ENCODE measurements around the gene GLIPR1L2.

The GLIPR1L2 gene

GRCh38 chr12:75390156-75390898 is 562 bp upstream of the GLIPR1L2 start:
- peaks cover 4% of the 10 kb centered on the region; the same call in 1 of the 2 replicates for H3K4me1 ChIP-seq
- H3K4me3 ChIP-seq = peak overlapping the region; percentile 34
- in situ Hi-C loops (cut with MboI; ENCODE audit: low sequenced_read_pairs) = no loop called here
- H3K9me3 ChIP-seq = no peaks in the 10 kb centered on the region
- no peaks in the 10 kb centered on the region for H3K36me3 ChIP-seq (replicated peaks)
- H3K27me3 ChIP-seq (ENCODE audit: low read depth) = no peaks in the 10 kb centered on the region
- DNase-seq (ENCODE audit: low spot score in 2 of 2) = no peak

GRCh38 chr12:75404231-75404630 is 13.3 kb downstream of the GLIPR1L2 start:
- H3K4me1 ChIP-seq = peaks cover 7% of the 10 kb centered on the region; the same call in 1 of the 2 replicates
- H3K4me3 ChIP-seq = no peak overlapping the region
- in situ Hi-C loops (cut with MboI; ENCODE audit: low sequenced_read_pairs) = no loop called here
- no peaks in the 10 kb centered on the region for H3K36me3 ChIP-seq (replicated peaks)
- H3K9me3 ChIP-seq = no peaks in the 10 kb centered on the region
- DNase-seq (ENCODE audit: low spot score in 2 of 2) = no peak
- no peaks in the 10 kb centered on the region; the same call in 1 of the 2 replicates for H3K27me3 ChIP-seq (ENCODE audit: low read depth)

GRCh38 chr12:75407683-75408082 is 16.8 kb downstream of the GLIPR1L2 start:
- in situ Hi-C loops (cut with MboI; ENCODE audit: low sequenced_read_pairs) = no loop called here
- no peak overlapping the region for H3K4me3 ChIP-seq
- H3K27me3 ChIP-seq (ENCODE audit: low read depth) = no peaks in the 10 kb centered on the region
- peaks cover 7% of the 10 kb centered on the region; the same call in 1 of the 2 replicates for H3K4me1 ChIP-seq
- DNase-seq (ENCODE audit: low spot score in 2 of 2) = no peak
- H3K36me3 ChIP-seq (replicated peaks) = no peaks in the 10 kb centered on the region
- H3K9me3 ChIP-seq = no peaks in the 10 kb centered on the region

- Histone ChIP-seq H3K4me1 (peaks cover 7% of the 10 kb centered on the region; the same call in 1 of the 2 replicates), H3K36me3 (replicated peaks) (no peaks in the 10 kb centered on the region), H3K4me3 (no peak overlapping the region), H3K9me3 (no peaks in the 10 kb centered on the region), H3K27me3 (ENCODE audit: low read depth) (no peaks in the 10 kb centered on the region)
- no peak for DNase-seq (ENCODE audit: low spot score in 2 of 2)
- in situ Hi-C loops (cut with MboI; ENCODE audit: low sequenced_read_pairs) = no loop called here
These were observed 18.9 kb downstream of the GLIPR1L2 start for GRCh38 chr12:75409830-75410229.

- no peak overlapping the region for H3K4me3 ChIP-seq
- H3K36me3 ChIP-seq (replicated peaks) = no peaks in the 10 kb centered on the region
- DNase-seq (ENCODE audit: low spot score in 2 of 2) = no peak
- H3K27me3 ChIP-seq (ENCODE audit: low read depth) = no peaks in the 10 kb centered on the region; the same call in 1 of the 2 replicates
- H3K9me3 ChIP-seq = no peaks in the 10 kb centered on the region
- in situ Hi-C loops (cut with MboI; ENCODE audit: low sequenced_read_pairs) = no loop called here
- no peaks in the 10 kb centered on the region for H3K4me1 ChIP-seq
These were observed 23.8 kb downstream of the GLIPR1L2 start for GRCh38 chr12:75414671-75415070.

- Histone ChIP-seq H3K4me1 (no peaks in the 10 kb centered on the region), H3K36me3 (replicated peaks) (no peaks in the 10 kb centered on the region), H3K9me3 (no peaks in the 10 kb centered on the region), H3K27me3 (ENCODE audit: low read depth) (no peaks in the 10 kb centered on the region; the same call in none of the 2 replicates), H3K4me3 (no peak overlapping the region)
- DNase-seq (ENCODE audit: low spot score in 2 of 2) = no peak
- in situ Hi-C loops (cut with MboI; ENCODE audit: low sequenced_read_pairs) = no loop called here
These were observed 29.0 kb downstream of the GLIPR1L2 start for GRCh38 chr12:75419841-75420240.

GRCh38 chr12:75427491-75427890 is 36.6 kb downstream of the GLIPR1L2 start:
- peaks cover 14% of the 10 kb centered on the region for H3K4me1 ChIP-seq
- DNase-seq (ENCODE audit: low spot score in 2 of 2) = no peak
- in situ Hi-C loops (cut with MboI; ENCODE audit: low sequenced_read_pairs) = no loop called here
- no peak overlapping the region for H3K4me3 ChIP-seq
- H3K27me3 ChIP-seq (ENCODE audit: low read depth) = no peaks in the 10 kb centered on the region
- no peaks in the 10 kb centered on the region for H3K36me3 ChIP-seq (replicated peaks)
- peaks cover 7% of the 10 kb centered on the region for H3K9me3 ChIP-seq

GRCh38 chr12:75428767-75429166 is 37.9 kb downstream of the GLIPR1L2 start:
- Histone ChIP-seq H3K27me3 (ENCODE audit: low read depth) (no peaks in the 10 kb centered on the region), H3K36me3 (replicated peaks) (no peaks in the 10 kb centered on the region), H3K4me1 (peaks cover 19% of the 10 kb centered on the region), H3K9me3 (peaks cover 7% of the 10 kb centered on the region), H3K4me3 (no peak overlapping the region)
- in situ Hi-C loops (cut with MboI; ENCODE audit: low sequenced_read_pairs) = no loop called here
- no peak for DNase-seq (ENCODE audit: low spot score in 2 of 2)

GRCh38 chr12:75432924-75433323 is 42.0 kb downstream of the GLIPR1L2 start:
- H3K27me3 ChIP-seq (ENCODE audit: low read depth) = no peaks in the 10 kb centered on the region
- in situ Hi-C loops (cut with MboI; ENCODE audit: low sequenced_read_pairs) = no loop called here
- H3K9me3 ChIP-seq = peaks cover 8% of the 10 kb centered on the region
- H3K36me3 ChIP-seq (replicated peaks) = no peaks in the 10 kb centered on the region
- peaks cover 19% of the 10 kb centered on the region for H3K4me1 ChIP-seq
- peak in 1 of 2 experiments; percentile 32 for DNase-seq (ENCODE audit: low spot score in 2 of 2)
- H3K4me3 ChIP-seq = no peak overlapping the region

- peaks cover 4% of the 10 kb centered on the region; the same call in 1 of the 2 replicates for H3K4me1 ChIP-seq
- H3K9me3 ChIP-seq = peaks cover 4% of the 10 kb centered on the region
- no peaks in the 10 kb centered on the region for H3K27me3 ChIP-seq (ENCODE audit: low read depth)
- in situ Hi-C loops (cut with MboI; ENCODE audit: low sequenced_read_pairs) = no loop called here
- H3K4me3 ChIP-seq = no peak overlapping the region
- DNase-seq (ENCODE audit: low spot score in 2 of 2) = no peak
- no peaks in the 10 kb centered on the region for H3K36me3 ChIP-seq (replicated peaks)
These were observed 46.7 kb downstream of the GLIPR1L2 start for GRCh38 chr12:75437564-75437963.

GRCh38 chr12:75438059-75438754 is 47.3 kb downstream of the GLIPR1L2 start:
- DNase-seq (ENCODE audit: low spot score in 2 of 2) = no peak
- no peaks in the 10 kb centered on the region; the same call in 1 of the 2 replicates for H3K4me1 ChIP-seq
- H3K27me3 ChIP-seq (ENCODE audit: low read depth) = no peaks in the 10 kb centered on the region
- H3K36me3 ChIP-seq (replicated peaks) = no peaks in the 10 kb centered on the region
- no peak overlapping the region for H3K4me3 ChIP-seq
- in situ Hi-C loops (cut with MboI; ENCODE audit: low sequenced_read_pairs) = no loop called here
- peaks cover 4% of the 10 kb centered on the region for H3K9me3 ChIP-seq

GRCh38 chr12:75439048-75439447 is 48.2 kb downstream of the GLIPR1L2 start:
- Histone ChIP-seq H3K9me3 (peaks cover 4% of the 10 kb centered on the region), H3K4me1 (no peaks in the 10 kb centered on the region; the same call in 1 of the 2 replicates), H3K4me3 (no peak overlapping the region), H3K36me3 (replicated peaks) (no peaks in the 10 kb centered on the region), H3K27me3 (ENCODE audit: low read depth) (no peaks in the 10 kb centered on the region)
- no peak for DNase-seq (ENCODE audit: low spot score in 2 of 2)
- in situ Hi-C loops (cut with MboI; ENCODE audit: low sequenced_read_pairs) = no loop called here

GRCh38 chr12:75439930-75440329 is 49.0 kb downstream of the GLIPR1L2 start:
- no peak overlapping the region for H3K4me3 ChIP-seq
- H3K9me3 ChIP-seq = peaks cover 4% of the 10 kb centered on the region
- in situ Hi-C loops (cut with MboI; ENCODE audit: low sequenced_read_pairs) = no loop called here
- H3K36me3 ChIP-seq (replicated peaks) = no peaks in the 10 kb centered on the region
- no peaks in the 10 kb centered on the region; the same call in 1 of the 2 replicates for H3K4me1 ChIP-seq
- no peaks in the 10 kb centered on the region for H3K27me3 ChIP-seq (ENCODE audit: low read depth)
- DNase-seq (ENCODE audit: low spot score in 2 of 2) = no peak

All from HAP-1 (cell line).